ENCODE data around the gene MOCS1.

DNA sequence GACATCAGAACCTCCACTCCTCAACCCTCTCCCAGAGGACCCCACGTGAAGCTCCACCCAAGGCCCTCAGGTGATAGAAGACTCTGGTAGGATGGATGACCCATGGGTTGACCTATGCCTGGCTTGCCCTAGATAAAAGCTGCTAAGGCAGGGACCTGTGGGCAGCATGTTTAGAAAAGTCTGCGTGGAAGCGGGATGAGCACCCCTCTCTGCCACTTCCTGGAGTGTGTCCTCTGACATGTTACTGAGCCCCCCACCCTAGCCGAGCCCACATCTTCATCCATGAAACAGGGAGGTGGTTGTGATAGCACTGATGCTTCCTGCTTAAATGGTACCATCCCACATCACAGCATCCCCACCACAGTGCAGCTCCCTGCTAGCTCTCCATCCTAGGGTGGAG is 21.8 kb downstream of the MOCS1 start:
- TF ChIP-seq POLR2AphosphoS5 (IDR thresholded peaks at IDR 0.05), result no peak
- TF ChIP-seq, protein P1, sequence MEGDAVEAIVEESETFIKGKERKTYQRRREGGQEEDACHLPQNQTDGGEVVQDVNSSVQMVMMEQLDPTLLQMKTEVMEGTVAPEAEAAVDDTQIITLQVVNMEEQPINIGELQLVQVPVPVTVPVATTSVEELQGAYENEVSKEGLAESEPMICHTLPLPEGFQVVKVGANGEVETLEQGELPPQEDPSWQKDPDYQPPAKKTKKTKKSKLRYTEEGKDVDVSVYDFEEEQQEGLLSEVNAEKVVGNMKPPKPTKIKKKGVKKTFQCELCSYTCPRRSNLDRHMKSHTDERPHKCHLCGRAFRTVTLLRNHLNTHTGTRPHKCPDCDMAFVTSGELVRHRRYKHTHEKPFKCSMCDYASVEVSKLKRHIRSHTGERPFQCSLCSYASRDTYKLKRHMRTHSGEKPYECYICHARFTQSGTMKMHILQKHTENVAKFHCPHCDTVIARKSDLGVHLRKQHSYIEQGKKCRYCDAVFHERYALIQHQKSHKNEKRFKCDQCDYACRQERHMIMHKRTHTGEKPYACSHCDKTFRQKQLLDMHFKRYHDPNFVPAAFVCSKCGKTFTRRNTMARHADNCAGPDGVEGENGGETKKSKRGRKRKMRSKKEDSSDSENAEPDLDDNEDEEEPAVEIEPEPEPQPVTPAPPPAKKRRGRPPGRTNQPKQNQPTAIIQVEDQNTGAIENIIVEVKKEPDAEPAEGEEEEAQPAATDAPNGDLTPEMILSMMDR (IDR thresholded peaks at IDR 0.05), result no peak
- no peak for TF ChIP-seq POLR2A (IDR thresholded peaks at IDR 0.05)
- no peak for TF ChIP-seq EP300 (IDR thresholded peaks at IDR 0.05)

Data from gastroesophageal sphincter (tissue), 3 donors.